B cell (primary cell): ENCODE data around the gene MAPK4. TPM values are rescaled to one million over a fixed set of nuclear protein-coding genes. Genes with fewer than 3 reads are reported as not detected.

Source experiments
- ATAC-seq: fragments of 200-7000 bp; cut with Tn5 transposase; one replicate; pipeline ENCODE4 v1.10.0; 2021; ENCODE audit warnings: low read depth, mild to moderate bottlenecking, moderate number of reproducible peaks, moderate library complexity
- CTCF ChIA-PET: fragments of 350-600 bp; sonication (Branson Sonifier 250); formaldehyde crosslinking; loops from one replicate; lab custom pipeline; 2021; ENCODE audit warnings: antibody characterized with exemption, inconsistent platforms; lab: Charles Lee
- POLR2A ChIA-PET: fragments of 350-600 bp; sonication (Branson Sonifier 250); formaldehyde crosslinking; loops from one replicate; lab custom pipeline; 2021; ENCODE audit warnings: antibody characterized with exemption; lab: Charles Lee
- DNase-seq: peaks from one replicate; pipeline ENCODE4 v3.0.0; 2013
- H2AFZ ChIP-seq: 2 replicates; pipeline ENCODE4 v1.6.1; 2012; ENCODE audit warnings: mild to moderate bottlenecking, low read depth, low read length; ENCODE audit not compliant: insufficient read depth, poor library complexity, severe bottlenecking
- H3K27ac ChIP-seq, 2 donors: 1 replicate in 1 of 2; 2 replicates in 1 of 2; pipeline ENCODE4 v1.5.1; 2012 to 2013; ENCODE audit warnings: low read length in 2 of 2, mild to moderate bottlenecking in 2 of 2, moderate library complexity in 1 of 2
- H3K27me3 ChIP-seq, 4 experiments: fragments of 200-600 bp in 1 of 4; sonication (generic) in 1 of 4; replicated peaks in 1 of 4; 1 replicate in 2 of 4; 2 replicates in 2 of 4; pipeline versions ENCODE4 v1.6.1 to v1.7.0; 2013 to 2016; ENCODE audit warnings: low read length in 3 of 4, mild to moderate bottlenecking in 2 of 4, mixed read lengths in 1 of 4, moderate library complexity in 1 of 4; ENCODE audit not compliant: insufficient read depth in 4 of 4, control insufficient read depth in 3 of 4; ENCODE audit errors: control extremely low read depth in 1 of 4
- H3K36me3 ChIP-seq, 2 experiments: replicated peaks in 1 of 2; 1 replicate in 1 of 2; 2 replicates in 1 of 2; pipeline versions ENCODE4 v1.6.1 to v1.7.1; 2013; ENCODE audit warnings: low read length in 1 of 2; ENCODE audit not compliant: insufficient read depth in 2 of 2, control insufficient read depth in 1 of 2; ENCODE audit errors: control extremely low read depth in 1 of 2, extremely low read depth in 1 of 2
- H3K4me1 ChIP-seq, 2 donors: fragments of 200-600 bp in 1 of 2; sonication (generic) in 1 of 2; 1 replicate in 1 of 2; 2 replicates in 1 of 2; pipeline versions ENCODE4 v1.5.1 to v1.6.1; 2013 to 2017; ENCODE audit warnings: low read length in 2 of 2; ENCODE audit not compliant: control insufficient read depth in 2 of 2, insufficient read depth in 2 of 2
- H3K4me2 ChIP-seq: replicated peaks from 2 replicates; pipeline ENCODE3; 2012; ENCODE audit warnings: mild to moderate bottlenecking, low read depth, low read length; ENCODE audit not compliant: poor library complexity, severe bottlenecking
- H3K4me3 ChIP-seq, 5 experiments: fragments of 200-600 bp in 1 of 5; sonication (generic) in 1 of 5; 1 replicate in 3 of 5; 2 replicates in 2 of 5; pipeline versions ENCODE4 v1.5.1 to v1.7.0; 2011 to 2016; ENCODE audit warnings: low read length in 4 of 5, mild to moderate bottlenecking in 4 of 5, low read depth in 2 of 5, control low read depth in 1 of 5, moderate library complexity in 1 of 5; ENCODE audit not compliant: insufficient read depth in 1 of 5; ENCODE audit errors: control extremely low read depth in 1 of 5, extremely low read depth in 1 of 5
- H3K79me2 ChIP-seq: fragments of 200-600 bp; sonication (generic); one replicate; pipeline ENCODE4 v1.6.0; 2016; ENCODE audit warnings: low read length; ENCODE audit not compliant: control insufficient read depth, insufficient read depth
- H3K9ac ChIP-seq: fragments of 200-600 bp; sonication (generic); 2 replicates; pipeline ENCODE4 v1.6.1; 2017; ENCODE audit warnings: mild to moderate bottlenecking, low read length, moderate library complexity
- H3K9me3 ChIP-seq, 3 donors: one replicate each; pipeline versions ENCODE4 v1.6.1 to v1.7.1; 2013; ENCODE audit warnings: low read length in 2 of 3; ENCODE audit not compliant: control insufficient read depth in 2 of 3, insufficient read depth in 1 of 3; ENCODE audit errors: control extremely low read depth in 1 of 3
- H4K20me1 ChIP-seq: 2 replicates; pipeline ENCODE4 v1.6.0; 2012; ENCODE audit warnings: mild to moderate bottlenecking, low read length; ENCODE audit not compliant: insufficient read depth, control insufficient read depth, poor library complexity, severe bottlenecking
- H3K27ac Mint-ChIP-seq: one replicate; pipeline ENCODE4 v1.8.0; 2021; ENCODE audit warnings: mixed read lengths
- H3K27me3 Mint-ChIP-seq: one replicate; pipeline ENCODE4 v1.8.0; 2021; ENCODE audit warnings: mixed read lengths
- H3K4me1 Mint-ChIP-seq: one replicate; pipeline ENCODE4 v1.8.0; 2021; ENCODE audit warnings: mixed read lengths
- H3K4me3 Mint-ChIP-seq: one replicate; pipeline ENCODE4 v1.8.0; 2021; ENCODE audit warnings: mixed read lengths
- H3K9me3 Mint-ChIP-seq: one replicate; pipeline ENCODE4 v1.8.0; 2022; ENCODE audit warnings: mixed read lengths; ENCODE audit not compliant: insufficient read depth
- CTCF ChIP-seq: fragments of 200-600 bp; IDR thresholded peaks from one replicate; pipeline ENCODE4 v1.8.0; 2022; ENCODE audit warnings: antibody characterized with exemption, mild to moderate bottlenecking
- EZH2 ChIP-seq: IDR thresholded peaks from 2 replicates; pipeline ENCODE4 v1.6.1; 2012; ENCODE audit warnings: borderline replicate concordance, low read depth, mild to moderate bottlenecking, moderate library complexity, low read length; ENCODE audit not compliant: insufficient read depth, poor library complexity, severe bottlenecking
- WGBS: methylation state at CpG from one replicate; pipeline ENCODE4 v1.1.5; 2013; ENCODE audit warnings: missing lambda C conversion rate; ENCODE audit not compliant: insufficient coverage; 5-methylcytosine and 5-hydroxymethylcytosine counted together
- intact Hi-C: fragments of 100-400 bp; cut with micrococcal nuclease; formaldehyde crosslinking; loops from one replicate; pipeline ENCODE4 v1.10.0; 2022
- polyA plus RNA-seq: library from polyadenylated mRNA; depleted of rRNA; stranded (reverse); fragments of >200 nt; gene quantifications from 2 replicates; pipeline ENCODE4 v1.2.3, GENCODE V29; 2012
- total RNA-seq, 2 donors: library from RNA; stranded (reverse); fragments of 120-200 nt in 1 of 2; gene quantifications; 1 replicate in 1 of 2; 2 replicates in 1 of 2; pipeline versions ENCODE4 v1.2.3 to v1.2.4, GENCODE V29; 2013 to 2022

Gene MAPK4
- total and polyA plus RNA-seq, 2 donors (not counting 1 experiment from before 2014, with no cell fraction given): not detected

GRCh38 chr18:50622865-50623393, 63.0 kb downstream of the MAPK4 start:
- ChIA-PET POLR2A (no interaction called here), CTCF (no interaction called here)
- DNase-seq: no peak
- Histone ChIP-seq H3K4me2 (no peak overlapping the region), H2AFZ (no peak overlapping the region), H3K4me3 (no peak overlapping the region), H3K27me3 (peaks cover 0 to 3% (median 0%) of the 10 kb centered on the region in 4 experiments), H3K4me1 (no peaks in the 10 kb centered on the region), H3K9ac (no peak overlapping the region), H4K20me1 (no peaks in the 10 kb centered on the region), H3K27ac (no peak overlapping the region), H3K36me3 (no peaks in the 10 kb centered on the region), H3K79me2 (no peaks in the 10 kb centered on the region), H3K9me3 (no peaks in the 10 kb centered on the region)
- intact Hi-C loops: no loop called here
- WGBS: 0% methylated on average over 2 of the region's 7 CpGs
- ATAC-seq: no peak
- H3K9me3 Mint-ChIP-seq: no peaks in the 10 kb centered on the region
- no peak for TF ChIP-seq EZH2
- no peak for TF ChIP-seq CTCF
- H3K27me3 Mint-ChIP-seq: peaks cover 25% of the 10 kb centered on the region
- no peak overlapping the region for H3K4me3 Mint-ChIP-seq
- H3K4me1 Mint-ChIP-seq: no peaks in the 10 kb centered on the region
- no peak overlapping the region for H3K27ac Mint-ChIP-seq

GRCh38 chr18:50623694-50624352, 63.9 kb downstream of the MAPK4 start:
- H3K4me1 Mint-ChIP-seq: no peaks in the 10 kb centered on the region
- H3K4me1 ChIP-seq: no peaks in the 10 kb centered on the region
- ChIA-PET CTCF (no interaction called here), POLR2A (no interaction called here)
- H2AFZ ChIP-seq: no peak overlapping the region
- no peaks in the 10 kb centered on the region for H3K79me2 ChIP-seq
- TF ChIP-seq CTCF (no peak), EZH2 (no peak)
- ATAC-seq (no peak), DNase-seq (no peak)
- intact Hi-C loops: no loop called here
- WGBS: 54% methylated on average over 3 of the region's 4 CpGs
- H3K27ac Mint-ChIP-seq: no peak overlapping the region
- no peaks in the 10 kb centered on the region for H3K9me3 ChIP-seq
- H3K4me3 Mint-ChIP-seq: no peak overlapping the region
- H3K27me3 ChIP-seq: peaks cover 0 to 3% (median 0%) of the 10 kb centered on the region in 4 experiments
- no peak overlapping the region for H3K9ac ChIP-seq
- H3K27me3 Mint-ChIP-seq: peaks cover 21% of the 10 kb centered on the region
- no peak overlapping the region for H3K4me3 ChIP-seq
- no peaks in the 10 kb centered on the region for H3K36me3 ChIP-seq
- no peaks in the 10 kb centered on the region for H3K9me3 Mint-ChIP-seq
- no peak overlapping the region for H3K27ac ChIP-seq
- H4K20me1 ChIP-seq: no peaks in the 10 kb centered on the region
- H3K4me2 ChIP-seq: no peak overlapping the region
